K562 (cell line): Measurements from ENCODE around the gene ZEB2. TPM values are rescaled to one million over a fixed set of nuclear protein-coding genes. Genes with fewer than 3 reads are reported as not detected.
A peak's percentile ranks its signal among the peaks of the same experiment; 100 is the strongest.

Experiments
- ATF1 ChIP-seq, 2 experiments: fragments of 450-650 bp in 1 of 2; IDR thresholded peaks; 2 replicates each; pipeline ENCODE4 v1.6.1; 2016; ENCODE audit warnings: missing compliant biosample characterization in 1 of 2, missing genetic modification characterization in 1 of 2
- ATF6 ChIP-seq: sonication (generic); formaldehyde crosslinking; IDR thresholded peaks from 2 replicates; pipeline ENCODE4 v1.4.0; 2020; ENCODE audit warnings: mild to moderate bottlenecking, missing genetic modification reagents
- DLX4 ChIP-seq: fragments of 250-450 bp; sonication (Bioruptor Pico); IDR thresholded peaks from 2 replicates; pipeline ENCODE4 v1.6.1; 2021; ENCODE audit warnings: mild to moderate bottlenecking
- NFRKB ChIP-seq: fragments of 450-650 bp; IDR thresholded peaks from 2 replicates; pipeline ENCODE4 v1.6.1; 2016; ENCODE audit warnings: low read depth
- REST ChIP-seq, 2 experiments: fragments of 450-650 bp; formaldehyde crosslinking in 1 of 2; IDR thresholded peaks; 2 replicates each; pipeline versions ENCODE4 v1.4.0 to v1.6.1; 2014 to 2020; ENCODE audit warnings: mild to moderate bottlenecking in 2 of 2, borderline replicate concordance in 1 of 2, low read depth in 1 of 2
- RREB1 ChIP-seq: fragments of 250-450 bp; sonication (Bioruptor Pico); IDR thresholded peaks from 2 replicates; pipeline ENCODE4 v1.4.0; 2020
- SP1 ChIP-seq: sonication (generic); formaldehyde crosslinking; IDR thresholded peaks from 2 replicates; pipeline ENCODE4 v1.8.1; 2022; ENCODE audit warnings: mild to moderate bottlenecking, missing genetic modification reagents
- TAF9B ChIP-seq: fragments of 450-650 bp; IDR thresholded peaks from 2 replicates; pipeline ENCODE4 v1.6.1; 2018; ENCODE audit warnings: mild to moderate bottlenecking; ENCODE audit not compliant: partially characterized antibody
- ZBTB7A ChIP-seq: IDR thresholded peaks from 2 replicates; pipeline ENCODE4 v1.6.1; 2011; ENCODE audit warnings: low read depth, mild to moderate bottlenecking, low read length, moderate library complexity, borderline replicate concordance; ENCODE audit not compliant: control insufficient read depth
- polyA plus RNA-seq, 8 experiments: library from polyadenylated mRNA; depleted of rRNA in 4 of 8; stranded (reverse) in 5 of 8; unstranded in 3 of 8; fragments of >200 nt; fragmentation: Nextera tagmentation in 2 of 8; fragmentation: Illumina TruSeq in 1 of 8; extraction: Ambion mirVana in 2 of 8; extraction: Trizol in 1 of 8; gene quantifications; 2 replicates each; pipeline versions ENCODE4 v1.2.1 to v1.2.3, GENCODE V29; 2011 to 2014; ENCODE audit warnings: inconsistent platforms in 1 of 8, missing spikeins in 1 of 8
- total RNA-seq, 7 experiments: library from RNA; depleted of rRNA in 6 of 7; stranded (reverse); fragments of >200 nt in 6 of 7; fragmentation: Illumina TruSeq in 2 of 7; extraction: Trizol in 2 of 7; gene quantifications; 2 replicates each; pipeline versions ENCODE4 v1.2.1 to v1.2.3, GENCODE V29; 2011 to 2021; ENCODE audit warnings: low replicate concordance in 1 of 7

The ZEB2 gene
- total and polyA plus RNA-seq, 9 of the 15 experiments (the other 6 are each of a cell fraction or from before 2014, with no cell fraction given): 15.1 to 113 (median 72.3) TPM

- TF ChIP-seq RREB1 (CRISPR knock-in tag): no peak
- no peak for TF ChIP-seq SP1 (CRISPR knock-in tag)
- TF ChIP-seq TAF9B: peak; percentile 24
- peak; percentile 52; the same call in 1 of the 2 replicates for TF ChIP-seq NFRKB
- TF ChIP-seq ATF6: no peak
- TF ChIP-seq REST (IDR thresholded peaks at IDR 0.05; ENCODE audit: borderline replicate concordance): no peak
- no peak for TF ChIP-seq REST (CRISPR knock-in tag; IDR thresholded peaks at IDR 0.05; ENCODE audit: low read depth)
- no peak for TF ChIP-seq DLX4 (CRISPR knock-in tag)
- no peak for TF ChIP-seq ATF1 (CRISPR knock-in tag; IDR thresholded peaks at IDR 0.05)
- TF ChIP-seq ATF1 (tag; IDR thresholded peaks at IDR 0.05): no peak
- 0 out of 2 replicates have a peak, but pooled peaks have one; percentile 17 for TF ChIP-seq ZBTB7A
Observed at GRCh38 chr2:144516411-144516980, 3.4 kb downstream of the ZEB2 start (continued).
